HEK293 (cell line): ENCODE results near the gene CHMP4A.

Source experiments
- HOXC10 ChIP-seq: sonication (generic); formaldehyde crosslinking; IDR thresholded peaks from 2 replicates; pipeline ENCODE4 v1.8.1; 2023; ENCODE audit warnings: mild to moderate bottlenecking, missing genetic modification reagents
- TF ChIP-seq, protein P1 (sequence below): fragments of 450-650 bp; formaldehyde crosslinking; IDR thresholded peaks from 2 replicates; pipeline ENCODE4 v1.5.1; 2016; ENCODE audit warnings: missing biosample characterization, missing genetic modification characterization

GRCh38 chr14:24196071-24197055, 16.9 kb downstream of the CHMP4A start:
- no peak for TF ChIP-seq HOXC10
- TF ChIP-seq, protein P1, sequence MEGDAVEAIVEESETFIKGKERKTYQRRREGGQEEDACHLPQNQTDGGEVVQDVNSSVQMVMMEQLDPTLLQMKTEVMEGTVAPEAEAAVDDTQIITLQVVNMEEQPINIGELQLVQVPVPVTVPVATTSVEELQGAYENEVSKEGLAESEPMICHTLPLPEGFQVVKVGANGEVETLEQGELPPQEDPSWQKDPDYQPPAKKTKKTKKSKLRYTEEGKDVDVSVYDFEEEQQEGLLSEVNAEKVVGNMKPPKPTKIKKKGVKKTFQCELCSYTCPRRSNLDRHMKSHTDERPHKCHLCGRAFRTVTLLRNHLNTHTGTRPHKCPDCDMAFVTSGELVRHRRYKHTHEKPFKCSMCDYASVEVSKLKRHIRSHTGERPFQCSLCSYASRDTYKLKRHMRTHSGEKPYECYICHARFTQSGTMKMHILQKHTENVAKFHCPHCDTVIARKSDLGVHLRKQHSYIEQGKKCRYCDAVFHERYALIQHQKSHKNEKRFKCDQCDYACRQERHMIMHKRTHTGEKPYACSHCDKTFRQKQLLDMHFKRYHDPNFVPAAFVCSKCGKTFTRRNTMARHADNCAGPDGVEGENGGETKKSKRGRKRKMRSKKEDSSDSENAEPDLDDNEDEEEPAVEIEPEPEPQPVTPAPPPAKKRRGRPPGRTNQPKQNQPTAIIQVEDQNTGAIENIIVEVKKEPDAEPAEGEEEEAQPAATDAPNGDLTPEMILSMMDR (tag by site-specific recombination) = no peak
